Frontal cortex (tissue), 4 donors: Measurements from ENCODE around the gene AMELX. TPM values are rescaled to one million over a fixed set of nuclear protein-coding genes. Genes with fewer than 3 reads are reported as not detected.

Experiments used
- DNase-seq, 2 donors: peaks; one replicate each; pipeline ENCODE4 v3.0.0; 2012; ENCODE audit warnings: low spot score in 2 of 2
- FAIRE-seq: peaks from 2 replicates; lab custom pipeline; 2012; peaks lifted over from hg19 to GRCh38; lab: Jason Lieb, UNC
- total RNA-seq: library from RNA; depleted of rRNA; stranded (reverse); fragments of >200 nt; gene quantifications from one replicate; pipeline ENCODE4 v1.2.3, GENCODE V29; 2014
- donor health status: control.
- donor health status: control.
- donor health status: control.

AMELX gene
- total RNA-seq, 1 donor from 2014 or later: not detected

DNA sequence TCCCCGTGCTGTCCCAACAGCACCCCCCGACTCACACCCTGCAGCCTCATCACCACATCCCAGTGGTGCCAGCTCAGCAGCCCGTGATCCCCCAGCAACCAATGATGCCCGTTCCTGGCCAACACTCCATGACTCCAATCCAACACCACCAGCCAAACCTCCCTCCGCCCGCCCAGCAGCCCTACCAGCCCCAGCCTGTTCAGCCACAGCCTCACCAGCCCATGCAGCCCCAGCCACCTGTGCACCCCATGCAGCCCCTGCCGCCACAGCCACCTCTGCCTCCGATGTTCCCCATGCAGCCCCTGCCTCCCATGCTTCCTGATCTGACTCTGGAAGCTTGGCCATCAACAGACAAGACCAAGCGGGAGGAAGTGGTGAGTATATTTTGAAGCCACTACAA lies 5.4 kb downstream of the AMELX start:
- DNase-seq (no peak), FAIRE-seq (no peak)

DNA sequence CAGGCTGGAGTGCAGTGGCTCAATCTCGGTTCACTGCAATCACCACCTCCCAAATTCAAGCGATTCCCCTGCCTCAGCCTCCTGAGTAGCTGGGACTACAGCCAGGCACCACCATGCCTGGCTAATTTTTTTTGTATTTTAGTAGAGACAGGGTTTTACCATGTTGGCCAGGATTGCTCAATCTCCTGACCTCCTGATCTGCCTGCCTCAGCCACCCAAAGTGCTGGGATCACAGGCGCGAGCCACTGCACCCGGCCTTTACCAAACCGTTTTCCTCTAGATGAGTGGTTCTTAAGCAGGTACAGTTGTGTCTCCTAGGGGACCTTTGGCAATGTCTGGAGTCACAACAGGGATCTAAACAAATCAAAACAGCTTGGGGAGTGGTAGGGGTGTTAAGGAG lies 11.6 kb downstream of the AMELX start:
- FAIRE-seq: no peak
- DNase-seq: no peak

DNA sequence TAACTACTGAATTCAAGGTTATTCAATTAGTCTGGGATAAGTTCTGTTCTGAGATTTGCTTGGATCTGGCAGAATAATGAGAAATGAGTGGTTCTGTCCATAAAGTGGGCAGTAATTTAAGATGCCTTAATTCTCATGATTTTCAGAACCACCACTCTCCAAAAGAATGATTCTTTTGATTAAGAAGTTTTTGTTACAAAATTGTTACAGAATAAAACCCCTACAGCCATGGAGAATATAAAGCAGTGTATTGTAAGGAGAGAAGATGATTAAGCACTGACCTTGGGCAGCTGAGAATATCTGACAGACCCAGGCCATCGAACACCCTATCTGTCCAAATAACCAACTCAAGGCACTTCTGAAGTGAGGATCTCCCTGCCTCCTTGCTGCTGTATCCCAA lies 12.4 kb downstream of the AMELX start:
- DNase-seq: no peak
- no peak for FAIRE-seq

GRCh38 chrX:11309220-11309619 lies 16.0 kb downstream of the AMELX start:
- no peak for DNase-seq
- no peak for FAIRE-seq

DNA sequence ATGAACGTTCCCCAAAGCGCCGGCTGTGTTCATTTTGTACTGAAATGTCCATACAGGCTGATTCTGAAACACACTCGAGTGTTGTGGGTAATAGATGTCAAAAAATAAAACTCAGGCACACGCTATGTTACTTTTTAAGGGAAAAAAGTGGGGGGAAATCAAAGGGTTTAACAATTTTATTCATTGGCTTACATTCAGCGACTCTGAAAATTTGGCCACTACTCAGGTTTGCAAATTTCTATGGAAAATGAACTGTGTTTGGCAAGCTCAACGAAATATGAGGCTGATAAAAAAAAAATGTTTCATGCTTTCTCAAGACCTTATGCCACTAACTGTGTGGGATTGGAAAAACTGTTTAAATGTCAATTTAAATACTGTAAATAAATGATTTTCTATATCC lies 18.5 kb downstream of the AMELX start:
- FAIRE-seq (no peak), DNase-seq (no peak)

DNA sequence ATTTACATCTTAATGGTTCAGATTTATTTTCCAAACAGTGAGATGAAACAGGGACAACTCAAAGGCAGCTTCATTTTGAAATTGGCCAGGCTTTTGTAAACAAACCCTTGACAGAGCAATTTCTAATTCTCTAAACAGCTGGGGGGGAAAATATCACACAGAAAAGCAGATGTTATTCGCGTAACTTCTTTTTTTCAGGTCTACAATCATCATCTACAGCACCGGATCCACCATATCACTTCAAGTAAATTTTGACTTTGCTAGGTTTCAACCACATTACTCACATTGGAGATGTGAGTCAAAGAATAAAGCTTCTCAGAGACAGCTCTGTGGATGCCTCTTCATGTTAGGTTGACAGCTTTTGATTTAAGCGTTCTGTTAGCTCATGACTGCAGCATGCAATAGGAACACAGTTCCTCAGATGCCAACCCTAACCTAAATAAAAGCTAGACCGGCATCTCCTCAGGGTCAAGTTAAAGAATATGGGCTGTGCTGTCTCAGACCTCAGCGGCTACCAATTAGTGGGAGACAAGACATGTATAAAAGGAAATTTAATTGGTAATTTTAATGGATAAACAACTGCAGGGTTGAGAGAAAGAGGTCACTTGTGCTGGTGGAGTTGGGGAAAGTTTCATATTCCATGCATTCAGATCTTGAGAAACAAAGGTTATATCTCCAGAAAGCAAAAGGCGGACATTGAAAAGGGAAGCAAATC lies 26.8 kb downstream of the AMELX start:
- no peak for FAIRE-seq
- no peak for DNase-seq

- DNase-seq: no peak
- FAIRE-seq: no peak
These were observed 28.8 kb downstream of the AMELX start for GRCh38 chrX:11321986-11322385.

GRCh38 chrX:11328134-11328533 lies 34.9 kb downstream of the AMELX start:
- FAIRE-seq (no peak), DNase-seq (no peak)

DNA sequence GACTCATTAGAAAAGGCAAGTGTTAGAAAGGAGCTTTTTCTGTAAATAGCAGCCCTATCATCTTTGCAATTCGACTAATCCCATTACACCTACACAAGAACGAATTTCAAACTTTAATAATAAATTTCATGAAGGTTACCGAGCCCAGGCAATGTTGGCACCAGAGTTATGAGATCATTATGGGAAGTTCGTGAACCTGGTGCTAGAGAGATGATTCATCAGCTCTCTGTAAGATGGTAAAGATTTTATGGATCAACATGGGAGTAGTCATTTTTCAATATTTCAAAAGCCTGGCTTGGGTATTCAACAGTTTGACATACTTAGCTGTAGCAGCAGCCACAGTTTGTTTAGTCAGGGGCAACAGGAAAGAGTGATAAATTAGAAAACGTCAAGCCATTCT lies 35.8 kb downstream of the AMELX start:
- FAIRE-seq (no peak), DNase-seq (no peak)

DNA sequence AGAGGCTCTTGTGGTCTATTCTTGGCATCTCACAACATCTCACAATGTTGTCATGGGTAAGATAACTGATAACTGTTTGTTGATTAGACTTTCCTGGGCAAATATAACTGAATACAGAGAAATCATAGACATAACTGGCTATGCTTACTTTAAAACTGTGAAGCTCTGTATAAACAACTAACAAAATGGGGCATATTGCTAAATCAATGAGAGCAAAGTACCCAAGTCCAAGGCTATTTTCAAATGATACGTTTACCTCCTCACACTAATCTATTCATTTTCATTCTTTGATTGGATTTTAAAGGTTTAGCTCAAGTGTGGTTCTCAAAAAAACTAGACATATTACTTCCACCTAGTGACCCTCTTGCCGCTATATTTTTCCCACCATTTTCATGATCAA lies 38.6 kb downstream of the AMELX start:
- DNase-seq (no peak), FAIRE-seq (no peak)

DNA sequence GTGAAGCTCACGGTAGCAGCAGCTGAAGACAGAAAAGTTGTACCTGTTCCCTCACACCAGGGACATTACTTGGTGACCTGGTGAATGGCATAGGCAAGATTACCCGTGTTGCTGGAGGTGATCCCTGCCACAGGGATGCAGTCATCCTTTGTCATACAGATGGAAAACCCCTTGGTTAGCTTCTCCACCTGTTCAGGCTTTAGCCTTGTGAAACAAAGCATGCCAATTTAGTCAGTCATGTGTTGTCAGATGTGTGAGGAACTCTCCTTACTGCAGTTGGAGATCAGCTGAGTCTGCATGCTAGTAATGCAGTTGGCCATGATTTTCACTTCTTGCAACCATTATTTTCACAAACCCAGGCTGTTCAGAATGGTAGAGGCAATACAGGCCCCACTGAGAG lies 41.0 kb downstream of the AMELX start:
- FAIRE-seq (no peak), DNase-seq (no peak)

DNA sequence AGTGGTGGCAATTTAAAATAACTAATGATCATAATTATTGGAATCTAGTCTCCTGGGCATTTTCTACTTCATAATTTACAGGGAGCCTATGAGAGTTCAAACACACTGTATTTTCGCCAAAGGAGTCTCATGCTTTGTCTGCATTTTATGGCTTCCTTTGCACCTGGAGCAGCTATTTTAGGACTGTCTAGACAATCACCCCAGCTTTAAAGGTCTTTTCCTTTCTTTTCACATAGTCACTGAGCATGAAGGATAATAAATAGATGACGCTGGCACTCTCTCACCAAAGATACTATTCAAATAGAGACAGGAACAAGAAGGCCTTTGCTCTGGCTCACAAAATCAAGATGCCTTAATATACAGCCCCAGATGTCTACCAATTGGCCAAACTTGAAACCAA lies 43.0 kb downstream of the AMELX start:
- no peak for FAIRE-seq
- no peak for DNase-seq

GRCh38 chrX:11337292-11338009 lies 44.2 kb downstream of the AMELX start:
- FAIRE-seq (no peak), DNase-seq (no peak)

GRCh38 chrX:11341274-11342201 lies 48.3 kb downstream of the AMELX start:
- FAIRE-seq (no peak), DNase-seq (no peak)

DNA sequence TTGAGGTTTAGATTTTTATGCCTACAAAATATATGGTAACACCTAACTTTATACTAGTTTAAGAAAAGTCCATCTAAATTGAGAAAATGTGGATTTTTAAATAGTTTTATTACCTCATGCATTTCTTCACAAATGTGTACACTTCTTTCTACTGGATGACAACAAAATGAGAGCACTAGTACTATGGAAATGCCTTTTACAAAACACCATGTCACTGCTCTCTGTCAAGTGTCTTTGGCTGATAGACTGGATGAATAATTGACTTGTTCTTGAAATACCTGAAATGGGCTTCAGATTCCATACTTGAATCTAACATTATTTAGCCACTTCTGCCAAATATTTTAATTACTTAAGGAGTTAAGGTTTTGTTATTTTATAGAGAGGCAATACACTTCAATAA lies 49.5 kb downstream of the AMELX start:
- DNase-seq (no peak), FAIRE-seq (no peak)

GRCh38 chrX:11346121-11346682 lies 53.0 kb downstream of the AMELX start:
- no peak for DNase-seq
- no peak for FAIRE-seq

GRCh38 chrX:11347300-11347699 lies 54.1 kb downstream of the AMELX start:
- DNase-seq (no peak), FAIRE-seq (no peak)

DNA sequence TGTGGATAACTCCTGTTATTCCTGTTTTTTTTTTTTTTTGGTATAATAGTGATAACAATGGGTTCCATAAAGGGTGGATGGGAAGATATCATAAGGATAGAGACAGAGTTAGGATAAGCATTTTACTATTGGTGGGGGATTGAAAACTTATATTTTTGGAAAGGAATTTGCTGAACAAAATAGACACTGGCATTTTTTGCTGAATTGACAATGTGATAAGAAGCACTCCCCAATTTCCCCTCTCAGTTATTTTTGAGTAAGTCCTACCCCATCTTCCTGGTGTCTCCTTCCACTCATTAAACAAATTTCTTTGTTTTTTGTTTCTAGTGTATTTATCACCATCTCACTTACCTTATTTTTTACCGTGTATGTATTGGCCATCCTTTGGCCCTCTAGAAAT lies 55.8 kb downstream of the AMELX start:
- no peak for FAIRE-seq
- DNase-seq: no peak

DNA sequence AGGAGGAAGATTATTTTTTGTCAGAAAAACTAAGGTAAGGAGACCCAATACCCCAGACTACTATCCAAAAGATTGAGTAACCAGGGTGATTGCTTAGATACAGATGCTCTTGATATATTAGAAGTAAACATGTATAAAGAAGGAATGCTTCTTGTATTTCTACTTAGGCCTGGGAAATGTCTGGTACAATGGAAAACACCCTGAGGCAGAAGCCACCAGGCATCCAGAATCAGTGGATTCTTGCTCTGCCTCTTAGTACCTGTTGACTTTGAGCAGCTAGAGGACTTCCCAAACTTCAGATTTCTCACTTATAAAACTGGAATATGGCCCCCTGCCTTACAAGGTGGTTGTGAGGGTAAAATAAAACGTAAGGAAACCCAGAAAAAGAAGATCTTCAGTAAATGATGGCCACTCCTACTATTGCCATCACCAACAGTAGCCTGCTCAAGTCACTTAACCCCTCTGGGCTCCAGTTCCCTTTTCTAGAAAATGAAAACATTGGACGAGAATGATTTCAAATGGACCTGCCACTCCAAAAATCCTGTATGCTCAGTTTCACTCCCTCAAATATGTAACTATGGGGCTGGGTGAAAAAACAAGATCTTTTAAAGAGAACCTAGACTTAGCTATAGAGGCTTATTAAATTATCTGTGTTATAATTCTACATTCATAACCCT lies 56.6 kb downstream of the AMELX start:
- FAIRE-seq (no peak), DNase-seq (no peak)
